ENCODE measurements around the gene APOH. TPM values are rescaled to one million over a fixed set of nuclear protein-coding genes. Genes with fewer than 3 reads are reported as not detected.

Gene APOH
- total and polyA plus RNA-seq, 9 of the 15 experiments (the other 6 are each of a cell fraction or from before 2014, with no cell fraction given): 1.1 TPM; not detected in 8

GRCh38 chr17:66260275-66260674 is 31.1 kb upstream of the APOH start:
- Histone ChIP-seq H3K4me3 (no peak overlapping the region), H3K4me2 (ENCODE audit: insufficient read depth, low read length) (no peak overlapping the region), H3K9me3 (replicated peaks; ENCODE audit: control insufficient read depth, insufficient read depth, low read depth, low read length) (no peaks in the 10 kb centered on the region; the same call in 1 of the 2 replicates), H3K4me1 (replicated peaks in 1 of 2; ENCODE audit: control insufficient read depth in 2 of 2, insufficient read depth in 2 of 2, low read length in 2 of 2) (no peaks in the 10 kb centered on the region), H3K9ac (ENCODE audit: insufficient read depth in 1 of 2, low read depth in 2 of 2, low read length in 2 of 2) (no peak overlapping the region), H3K9me1 (ENCODE audit: control insufficient read depth, insufficient read depth, low read length) (no peaks in the 10 kb centered on the region), H3K27ac (ENCODE audit: extremely low read depth, low read depth, low read length) (no peak overlapping the region), H4K20me1 (replicated peaks; ENCODE audit: control insufficient read depth, insufficient read depth, low read length) (no peaks in the 10 kb centered on the region), H3K27me3 (ENCODE audit: control insufficient read depth in 2 of 2, insufficient read depth in 2 of 2, low read length in 2 of 2) (peaks cover 0 to 4% of the 10 kb centered on the region in 2 experiments; a peak in 2 of 5 replicates), H3K36me3 (ENCODE audit: control insufficient read depth, insufficient read depth, low read length) (no peaks in the 10 kb centered on the region), H2AFZ (ENCODE audit: low read depth, low read length) (no peak overlapping the region), H3K79me2 (ENCODE audit: control insufficient read depth, insufficient read depth, low read length) (no peaks in the 10 kb centered on the region)
- TF ChIP-seq STAT5A (IDR thresholded peaks at IDR 0.05; ENCODE audit: borderline replicate concordance, low read length) (no peak), COPS2 (conservative IDR thresholded peaks at IDR 0.05) (no peak), TSC22D4 (tag; IDR thresholded peaks at IDR 0.05) (no peak), STAT5B (CRISPR knock-in tag; IDR thresholded peaks at IDR 0.05) (no peak), NFYB (IDR thresholded peaks at IDR 0.05; ENCODE audit: extremely low read depth, insufficient read length) (no peak), BCL6 (CRISPR knock-in tag; IDR thresholded peaks at IDR 0.05) (no peak), POLR2B (IDR thresholded peaks at IDR 0.05; ENCODE audit: low read depth, partially characterized antibody) (no peak), ARID2 (IDR thresholded peaks at IDR 0.05) (no peak), KAT7 (CRISPR knock-in tag; IDR thresholded peaks at IDR 0.05; ENCODE audit: borderline replicate concordance) (no peak)
- in situ Hi-C loops (cut with MboI): no loop called here
- no TSS peak for BruUV-seq (replicated peaks)
- ATAC-seq (no peak), FAIRE-seq (no peak), DNase-seq (ENCODE audit: extremely low read depth in 1 of 4, low spot score in 3 of 4) (no peak)
- ChIA-PET CTCF (ENCODE audit: low intra/inter-chr PET ratio) (no interaction called here), POLR2A (interaction anchor here (0.6 to 1.8 kb wide), 3 partner anchors 9 to 20 kb away, joined by 3 to 5 read pairs (median 3); no protein-coding TSS in a partner anchor)
- intact Hi-C loops (cut with micrococcal nuclease): no loop called here
- WGBS (ENCODE audit: insufficient coverage, low coverage, missing lambda C conversion rate): 12% methylated on average over 6 of the region's 6 CpGs

Data from K562 (cell line).